HEK293 (cell line): ENCODE measurements around the gene ZFPM1.

ENCODE experiments used
- CTCF ChIP-seq: fragments of 450-650 bp; formaldehyde crosslinking; IDR thresholded peaks from 2 replicates; pipeline ENCODE4 v1.5.1; 2016; ENCODE audit warnings: missing biosample characterization, missing genetic modification characterization
- IKZF3 ChIP-seq: fragments of 450-650 bp; IDR thresholded peaks from 2 replicates; pipeline ENCODE4 v1.5.0; 2018; ENCODE audit warnings: missing biosample characterization, mild to moderate bottlenecking, missing genetic modification characterization, moderate library complexity
- PATZ1 ChIP-seq: fragments of 450-650 bp; formaldehyde crosslinking; IDR thresholded peaks from 2 replicates; pipeline ENCODE4 v1.5.1; 2016; ENCODE audit warnings: missing biosample characterization, missing genetic modification characterization
- REST ChIP-seq: fragments of 450-650 bp; formaldehyde crosslinking; IDR thresholded peaks from 2 replicates; pipeline ENCODE4 v1.5.1; 2016; ENCODE audit warnings: missing biosample characterization, missing genetic modification characterization
- SP3 ChIP-seq: fragments of 450-650 bp; formaldehyde crosslinking; IDR thresholded peaks from 2 replicates; pipeline ENCODE4 v1.5.1; 2016; ENCODE audit warnings: missing biosample characterization, missing genetic modification characterization
- ZNF184 ChIP-seq: fragments of 450-650 bp; IDR thresholded peaks from 2 replicates; pipeline ENCODE4 v1.5.1; 2018; ENCODE audit warnings: missing biosample characterization, mild to moderate bottlenecking, missing genetic modification characterization
- ZNF518A ChIP-seq: fragments of 450-650 bp; formaldehyde crosslinking; conservative IDR thresholded peaks from 2 replicates; pipeline ENCODE4 v1.5.1; 2016; ENCODE audit warnings: low read depth, missing biosample characterization, missing genetic modification characterization

DNA sequence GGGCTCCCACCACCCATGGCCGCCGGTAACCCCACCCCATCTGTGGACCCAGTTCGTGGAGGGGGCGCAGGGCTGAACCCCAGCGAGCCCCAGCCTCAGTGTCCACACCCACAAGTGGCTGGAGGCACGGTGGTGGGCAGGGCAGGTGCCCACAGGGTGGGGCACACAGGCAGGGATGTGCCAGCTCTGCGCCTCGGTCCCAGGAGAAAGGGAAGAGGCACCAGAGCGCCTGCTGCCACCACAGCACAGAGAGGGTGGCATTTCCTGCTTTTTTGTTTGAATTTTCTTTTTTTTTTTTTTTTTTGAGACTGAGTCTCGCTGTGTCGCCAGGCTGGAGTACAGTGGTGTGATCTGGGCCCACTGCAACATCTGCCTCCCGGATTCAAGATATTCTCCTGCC is 19.0 kb downstream of the ZFPM1 start:
- TF ChIP-seq CTCF (tag by site-specific recombination) = no peak
- TF ChIP-seq SP3 = no peak
- no peak for TF ChIP-seq PATZ1 (tag by site-specific recombination)
- no peak for TF ChIP-seq REST (tag by site-specific recombination)
- no peak for TF ChIP-seq ZNF184 (tag by site-specific recombination)
- TF ChIP-seq IKZF3 = no peak
- no peak for TF ChIP-seq ZNF518A (tag by site-specific recombination)
